Ascending aorta (tissue), 2 donors: ENCODE data around the gene MRPS18C. TPM values are rescaled to one million over a fixed set of nuclear protein-coding genes. Genes with fewer than 3 reads are reported as not detected.

ENCODE experiments used
- DNase-seq, 2 donors: peaks; one replicate each; pipeline ENCODE4 v3.0.0-alpha.2; 2019; ENCODE audit warnings: low spot score in 2 of 2
- H3K27ac ChIP-seq, 2 donors: fragments of 200-600 bp; sonication (generic); one replicate each; pipeline ENCODE4 v1.5.1; 2016 to 2017; ENCODE audit warnings: mild to moderate bottlenecking in 1 of 2
- H3K27me3 ChIP-seq: fragments of 200-600 bp; sonication (generic); one replicate; pipeline ENCODE4 v1.5.1; 2017
- H3K36me3 ChIP-seq, 2 donors: fragments of 200-600 bp; sonication (generic); one replicate each; pipeline ENCODE4 v1.5.1; 2016
- H3K4me1 ChIP-seq, 2 donors: fragments of 200-600 bp; sonication (generic); one replicate each; pipeline ENCODE4 v1.5.1; 2016 to 2017; ENCODE audit warnings: mild to moderate bottlenecking in 1 of 2
- H3K4me3 ChIP-seq, 2 donors: fragments of 200-600 bp; sonication (generic); one replicate each; pipeline ENCODE4 v1.5.1; 2016 to 2017; ENCODE audit warnings: mild to moderate bottlenecking in 1 of 2
- H3K9me3 ChIP-seq, 2 donors: fragments of 200-600 bp; sonication (generic); one replicate each; pipeline ENCODE4 v1.5.1; 2016
- CTCF ChIP-seq, 3 experiments: fragments of 200-600 bp in 2 of 3; fragments of 450-650 bp in 1 of 3; sonication (generic) in 2 of 3; IDR thresholded peaks; one replicate each; pipeline ENCODE4 v1.5.1; 2016 to 2019; ENCODE audit warnings: antibody characterized with exemption in 3 of 3, mild to moderate bottlenecking in 1 of 3, moderate library complexity in 1 of 3
- intact Hi-C: fragments of 100-400 bp; cut with DNase I; formaldehyde crosslinking; loops from one replicate; pipeline ENCODE4 v1.15.1; 2023
- total RNA-seq: library from RNA; depleted of rRNA; stranded (reverse); fragments of >200 nt; gene quantifications from one replicate; pipeline ENCODE4 v1.1.0, GENCODE V29; 2016

MRPS18C gene
- total RNA-seq, 1 donor from 2014 or later = 13.0 TPM

- H3K36me3 ChIP-seq = no peaks in the 10 kb centered on the region
- TF ChIP-seq CTCF (IDR thresholded peaks at IDR 0.05) = no peak
- intact Hi-C loops = no loop called here
- H3K27ac ChIP-seq = no peak overlapping the region
- no peaks in the 10 kb centered on the region for H3K9me3 ChIP-seq
- H3K4me1 ChIP-seq = no peaks in the 10 kb centered on the region
- H3K27me3 ChIP-seq = no peaks in the 10 kb centered on the region
- H3K4me3 ChIP-seq = no peak overlapping the region
- no peak for DNase-seq
Measured at GRCh38 chr4:83510442-83510841, 54.6 kb downstream of the MRPS18C start.

Other genes starting within 250 kb of the MRPS18C start
- gene COQ2, start 171.3 kb upstream of the MRPS18C start, total RNA-seq = 9.7 TPM
- 1.7 TPM for gene HPSE, start 121.2 kb upstream of the MRPS18C start, total RNA-seq
- 1.1 TPM for gene HELQ, start 235 bp upstream of the MRPS18C start, total RNA-seq
- gene ABRAXAS1, start 29.0 kb downstream of the MRPS18C start, total RNA-seq = 13.7 TPM
- gene GPAT3, start 80.0 kb downstream of the MRPS18C start, total RNA-seq = 1.5 TPM